HG02798 (cell line): ENCODE results near the gene ACVR1B.
A peak's percentile ranks its signal among the peaks of the same experiment; 100 is the strongest.

Experiments
- ATAC-seq: cut with Tn5 transposase; IDR thresholded peaks from one replicate; pipeline ENCODE4 v1.9.1; 2021; ENCODE audit warnings: mild to moderate bottlenecking; ENCODE audit not compliant: unreplicated experiment, poor library complexity

ACVR1B gene

GRCh38 chr12:52014567-52015530 lies 63.4 kb downstream of the ACVR1B start:
- no peak for ATAC-seq

GRCh38 chr12:52015532-52016041 lies 64.1 kb downstream of the ACVR1B start:
- no peak for ATAC-seq

- ATAC-seq = no peak
These were observed 67.1 kb downstream of the ACVR1B start for GRCh38 chr12:52018433-52019112.

GRCh38 chr12:52019113-52019770 lies 67.7 kb downstream of the ACVR1B start:
- ATAC-seq = no peak

GRCh38 chr12:52020539-52021336 lies 69.2 kb downstream of the ACVR1B start:
- ATAC-seq = no peak

GRCh38 chr12:52022841-52023181 lies 71.3 kb downstream of the ACVR1B start:
- peak; percentile 11 for ATAC-seq

GRCh38 chr12:52023182-52023975 lies 71.9 kb downstream of the ACVR1B start:
- ATAC-seq = peak; percentile 57

- ATAC-seq = no peak
These were observed 72.6 kb downstream of the ACVR1B start for GRCh38 chr12:52023976-52024688.

- ATAC-seq = no peak
These were observed 73.3 kb downstream of the ACVR1B start for GRCh38 chr12:52024845-52025230.

GRCh38 chr12:52026263-52026662 lies 74.8 kb downstream of the ACVR1B start:
- ATAC-seq = no peak

- ATAC-seq = no peak
These were observed 75.8 kb downstream of the ACVR1B start for GRCh38 chr12:52027085-52027843.

- no peak for ATAC-seq
These were observed 78.2 kb downstream of the ACVR1B start for GRCh38 chr12:52029685-52030084.

GRCh38 chr12:52032446-52032803 lies 80.9 kb downstream of the ACVR1B start:
- no peak for ATAC-seq

- peak; percentile 97 for ATAC-seq
These were observed 81.4 kb downstream of the ACVR1B start for GRCh38 chr12:52032804-52033445.

GRCh38 chr12:52033446-52034140 lies 82.1 kb downstream of the ACVR1B start:
- ATAC-seq = no peak

- ATAC-seq = no peak
These were observed 83.7 kb downstream of the ACVR1B start for GRCh38 chr12:52035190-52035589.

- ATAC-seq = no peak
These were observed 84.4 kb downstream of the ACVR1B start for GRCh38 chr12:52035926-52036325.
